DMS53 treated with DMSO at 0.1 percent for 48 hours (cell line): ENCODE results near the gene SIVA1.

Experiments
- DNase-seq: peaks from one replicate; lab custom pipeline; 2025; ENCODE audit not compliant: unreplicated experiment; lab: John Stamatoyannopoulos, UW

SIVA1 gene

DNA sequence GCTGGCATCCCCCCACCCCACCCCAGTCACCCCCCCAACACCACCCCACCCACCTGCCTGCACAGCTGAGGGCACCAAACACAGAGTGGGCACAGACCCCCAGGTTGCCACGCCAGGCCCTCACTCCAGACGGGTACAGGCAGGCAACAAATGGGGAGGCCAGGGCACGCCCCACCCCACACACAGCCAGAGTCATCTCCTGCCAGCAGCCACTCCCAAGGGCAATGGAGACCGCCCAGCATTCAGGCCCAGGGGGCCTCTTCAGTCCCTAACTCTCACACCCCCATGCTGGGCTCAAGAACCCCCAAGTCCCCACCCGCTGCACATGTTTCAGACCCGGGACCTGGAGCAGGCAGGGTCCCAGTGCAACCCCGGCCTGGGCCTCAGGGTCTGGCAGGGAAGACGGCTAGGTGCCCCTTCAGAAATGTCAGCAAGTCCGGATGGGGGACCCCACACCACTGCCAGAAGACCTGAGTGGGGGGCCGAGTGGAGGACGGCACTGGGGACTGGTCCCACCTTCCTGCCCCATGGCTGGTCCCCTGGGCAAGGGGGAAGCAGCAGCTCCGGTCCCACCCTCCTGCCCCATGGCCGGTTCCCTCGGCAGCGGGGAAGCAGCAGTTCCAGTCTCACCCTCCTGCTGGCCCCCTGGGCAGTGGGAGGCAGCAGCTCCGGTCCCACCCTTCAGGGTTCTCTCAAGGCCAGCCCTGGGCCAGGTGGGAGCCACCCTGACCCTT, 30.7 kb downstream of the SIVA1 start:
- DNase-seq, result no peak

DNA sequence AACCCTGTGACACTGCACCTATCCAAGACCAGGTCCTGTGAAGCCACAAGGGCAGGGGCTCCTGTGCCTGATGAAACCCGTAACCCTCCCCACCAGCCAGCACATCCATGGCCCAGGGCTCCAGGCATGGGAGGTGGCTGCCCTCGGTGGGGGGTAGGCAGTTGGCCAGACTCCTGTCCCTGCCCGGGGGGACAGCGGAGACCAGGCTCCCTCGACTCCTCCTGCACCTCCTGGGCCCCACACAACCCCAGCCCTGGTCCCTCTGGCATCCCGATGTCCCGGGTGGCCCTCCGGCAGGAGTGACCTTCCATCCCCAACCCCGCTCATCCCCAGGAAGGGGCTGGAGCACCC, 31.2 kb downstream of the SIVA1 start:
- no peak for DNase-seq

DNA sequence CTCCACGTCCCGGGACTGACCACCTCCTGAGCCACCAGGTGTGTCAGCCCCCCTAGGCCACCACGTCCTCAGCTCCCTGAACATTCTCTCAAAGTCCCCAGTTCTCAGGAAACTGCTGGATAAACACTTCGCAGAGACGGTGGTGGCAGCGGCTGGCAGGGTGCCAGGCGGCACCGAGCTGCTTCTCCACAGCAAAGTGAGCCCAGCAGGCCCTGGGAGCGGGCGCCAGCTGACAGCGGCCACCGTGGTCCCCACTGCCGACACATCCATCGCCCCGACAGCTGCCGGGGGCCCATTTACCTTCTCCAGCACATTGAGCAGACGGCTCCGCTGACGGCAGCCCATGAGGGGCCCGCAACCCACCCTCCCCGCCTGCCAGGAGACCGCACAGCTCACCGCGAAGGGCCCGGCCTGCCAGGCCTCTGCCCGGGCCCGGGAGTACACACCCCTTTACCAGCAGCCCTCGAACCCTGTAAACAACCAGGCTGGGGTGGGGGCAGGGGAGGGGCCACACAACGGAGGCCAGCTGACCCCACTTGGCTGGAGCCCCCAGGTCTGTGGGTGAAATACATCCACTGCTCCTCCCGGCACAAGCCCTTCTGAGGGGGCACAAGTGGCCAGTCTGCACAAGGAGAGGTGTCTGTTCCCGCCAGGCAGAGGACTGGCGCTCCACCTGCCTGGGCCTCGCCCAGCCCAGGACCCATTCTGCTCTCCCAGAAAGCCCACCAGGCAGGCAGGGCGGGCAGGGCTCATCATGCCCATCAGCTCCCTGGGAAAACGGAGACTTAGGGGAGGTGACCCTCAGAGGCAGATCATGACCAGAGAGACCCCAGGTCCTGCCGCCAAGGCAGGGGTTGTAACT, 32.1 kb downstream of the SIVA1 start:
- DNase-seq, result no peak

GRCh38 chr14:104785708-104786080, 32.7 kb downstream of the SIVA1 start:
- no peak for DNase-seq

DNA sequence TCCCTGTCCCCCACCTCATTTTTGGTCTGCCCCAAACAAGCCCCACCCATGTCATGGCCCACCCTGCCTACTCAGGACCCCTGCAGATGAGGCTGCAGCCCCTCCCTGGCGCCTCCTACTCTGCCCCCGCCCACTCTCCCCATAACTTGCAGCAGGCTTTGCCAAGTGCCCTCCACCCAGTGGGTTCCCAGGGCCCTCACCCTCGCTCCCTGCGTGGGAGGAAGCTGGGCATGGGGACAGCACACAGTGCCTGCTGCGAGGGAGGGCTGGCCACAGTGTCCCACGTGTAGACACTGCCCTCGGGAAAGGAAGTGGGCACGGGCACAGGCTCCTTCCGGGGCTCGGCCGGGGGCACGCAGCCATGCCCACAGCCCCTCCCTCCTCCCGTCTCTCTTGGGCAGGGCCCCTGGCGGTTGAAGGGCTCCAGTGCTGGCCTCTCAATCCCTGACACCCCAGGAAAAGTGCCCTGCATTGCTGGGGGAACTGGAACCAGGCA, 33.2 kb downstream of the SIVA1 start:
- no peak for DNase-seq

DNA sequence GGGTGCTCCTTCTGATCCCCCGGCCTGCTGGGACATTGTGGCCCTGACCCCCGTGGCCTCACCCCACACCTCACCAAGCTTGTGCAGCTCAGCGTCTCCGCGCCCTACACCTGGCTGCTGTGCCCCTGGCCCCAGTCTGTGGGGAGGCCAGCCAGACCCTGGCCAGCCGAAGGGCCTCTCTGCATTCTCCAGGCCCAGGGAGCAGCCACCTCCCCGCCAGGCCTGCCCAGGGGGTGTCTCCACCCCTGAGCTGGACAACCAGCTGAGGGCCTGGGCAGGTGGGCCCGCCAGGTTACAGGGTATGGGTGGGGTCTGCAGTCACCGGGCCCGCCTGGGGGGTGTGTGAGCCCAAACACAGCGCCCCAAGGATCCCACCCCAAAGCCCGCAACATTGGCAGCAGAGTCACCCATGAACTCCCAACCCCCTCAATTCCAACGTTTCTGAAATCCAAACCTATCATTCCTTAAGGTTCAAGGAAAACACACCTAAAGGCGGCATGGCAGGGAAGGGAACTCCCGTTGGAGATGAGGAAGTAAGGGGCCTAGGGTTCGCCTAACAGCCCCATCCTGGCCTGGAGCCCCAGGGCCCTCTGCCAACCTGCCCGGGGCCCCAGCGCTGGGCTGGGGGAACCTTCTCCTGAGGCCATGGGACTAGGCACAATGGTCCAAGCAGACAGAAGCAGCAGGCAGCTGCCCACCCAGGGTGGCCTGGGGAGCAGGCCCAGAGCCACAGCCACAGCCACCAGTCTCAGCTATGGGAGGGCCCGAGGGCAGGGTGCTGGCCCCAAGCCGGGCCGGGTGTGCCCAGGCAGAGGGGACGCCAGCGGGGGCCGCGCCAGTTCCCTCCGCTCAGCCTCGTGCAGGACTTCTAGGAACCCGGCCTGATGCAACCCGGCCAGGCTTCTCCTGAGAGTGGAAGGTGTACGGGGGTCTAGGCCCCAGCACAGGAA, 34.1 kb downstream of the SIVA1 start:
- no peak for DNase-seq

DNA sequence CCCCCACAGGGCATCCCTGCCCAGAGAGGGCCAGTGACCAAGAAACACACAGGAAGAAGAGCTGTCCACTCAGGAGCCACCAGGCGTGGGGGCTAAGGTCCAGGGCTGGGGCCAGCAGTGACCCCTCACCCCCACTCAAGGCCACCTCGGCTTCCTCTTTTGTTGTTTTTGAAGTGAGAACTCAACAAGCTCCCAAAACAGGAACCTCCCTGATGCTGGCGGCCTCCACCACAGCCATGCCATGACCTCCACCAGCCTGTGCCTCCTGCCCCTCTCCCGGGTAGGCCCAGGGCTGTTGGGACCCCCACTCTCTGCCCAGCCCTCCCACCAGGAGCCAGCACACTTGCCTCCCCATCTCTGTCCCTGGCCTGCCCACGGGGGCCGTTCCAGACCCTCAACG, 34.8 kb downstream of the SIVA1 start:
- DNase-seq, result no peak

GRCh38 chr14:104788161-104788818, 35.3 kb downstream of the SIVA1 start:
- DNase-seq, result no peak

GRCh38 chr14:104788873-104789663, 36.1 kb downstream of the SIVA1 start:
- DNase-seq, result no peak

DNA sequence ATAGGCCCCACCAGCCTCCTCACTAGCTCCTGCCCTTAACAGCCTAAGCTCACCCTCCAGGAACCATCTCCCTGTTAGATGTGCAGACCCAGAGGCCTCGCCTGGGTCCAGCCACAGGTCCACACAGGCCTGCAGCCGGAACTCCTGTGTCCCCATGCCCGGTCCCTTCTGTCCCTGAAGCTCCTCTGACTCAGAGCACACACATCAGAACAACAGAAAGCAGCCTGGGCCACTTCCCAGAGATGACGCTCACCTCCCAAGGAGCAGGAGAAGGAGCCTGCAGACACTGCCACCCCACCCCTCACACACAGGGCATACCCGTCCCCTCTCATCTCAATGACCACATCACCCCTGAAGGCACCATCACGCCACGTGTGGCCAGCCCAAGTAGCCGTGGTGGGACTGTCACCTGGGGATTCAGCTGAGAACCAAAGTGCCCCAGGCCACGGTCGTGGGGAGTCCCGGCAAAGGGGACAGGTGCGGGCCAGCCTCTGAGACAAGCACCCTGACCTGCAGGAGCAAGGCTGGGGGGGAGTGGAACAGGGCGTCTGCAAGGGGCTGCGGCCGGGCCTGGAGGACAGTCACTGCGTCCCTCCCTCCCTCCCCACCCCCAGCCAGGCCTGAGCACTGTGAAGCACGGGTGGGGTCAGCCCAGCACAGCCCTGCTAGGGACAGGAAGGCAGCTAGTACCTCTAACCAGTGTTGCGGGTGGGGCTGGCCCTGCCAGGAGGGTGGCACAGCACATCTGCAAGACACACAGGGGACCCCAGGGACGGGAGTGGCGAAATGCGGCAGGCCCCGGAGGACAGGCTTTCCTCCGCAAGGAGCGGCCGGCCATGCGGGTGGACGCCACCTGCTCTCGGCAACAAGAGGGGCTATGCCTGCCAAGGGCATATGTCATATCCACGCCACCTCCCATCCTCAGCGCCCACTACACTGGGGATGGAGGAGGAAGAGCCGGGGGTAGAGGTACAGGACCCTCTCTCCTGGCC, 37.1 kb downstream of the SIVA1 start:
- no peak for DNase-seq

DNA sequence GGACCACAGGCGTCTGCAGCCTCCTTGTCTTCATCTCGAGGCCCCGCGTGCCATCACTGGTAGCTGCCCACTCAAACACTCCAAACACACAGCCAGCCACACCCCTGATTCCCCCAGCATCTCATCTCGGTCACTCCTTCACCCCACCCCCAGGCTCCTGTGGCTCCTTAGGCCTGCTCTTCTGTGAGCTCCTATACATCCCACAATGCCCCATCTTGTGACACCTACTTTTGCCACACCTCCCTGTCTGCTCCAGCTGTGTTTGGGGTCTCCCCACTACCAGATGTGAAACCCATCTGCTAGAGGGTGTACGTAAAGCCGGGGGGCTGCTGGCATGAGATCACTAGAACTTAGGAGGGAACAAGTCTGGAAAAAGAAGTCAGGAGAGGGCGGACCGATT, 38.5 kb downstream of the SIVA1 start:
- no peak for DNase-seq

DNA sequence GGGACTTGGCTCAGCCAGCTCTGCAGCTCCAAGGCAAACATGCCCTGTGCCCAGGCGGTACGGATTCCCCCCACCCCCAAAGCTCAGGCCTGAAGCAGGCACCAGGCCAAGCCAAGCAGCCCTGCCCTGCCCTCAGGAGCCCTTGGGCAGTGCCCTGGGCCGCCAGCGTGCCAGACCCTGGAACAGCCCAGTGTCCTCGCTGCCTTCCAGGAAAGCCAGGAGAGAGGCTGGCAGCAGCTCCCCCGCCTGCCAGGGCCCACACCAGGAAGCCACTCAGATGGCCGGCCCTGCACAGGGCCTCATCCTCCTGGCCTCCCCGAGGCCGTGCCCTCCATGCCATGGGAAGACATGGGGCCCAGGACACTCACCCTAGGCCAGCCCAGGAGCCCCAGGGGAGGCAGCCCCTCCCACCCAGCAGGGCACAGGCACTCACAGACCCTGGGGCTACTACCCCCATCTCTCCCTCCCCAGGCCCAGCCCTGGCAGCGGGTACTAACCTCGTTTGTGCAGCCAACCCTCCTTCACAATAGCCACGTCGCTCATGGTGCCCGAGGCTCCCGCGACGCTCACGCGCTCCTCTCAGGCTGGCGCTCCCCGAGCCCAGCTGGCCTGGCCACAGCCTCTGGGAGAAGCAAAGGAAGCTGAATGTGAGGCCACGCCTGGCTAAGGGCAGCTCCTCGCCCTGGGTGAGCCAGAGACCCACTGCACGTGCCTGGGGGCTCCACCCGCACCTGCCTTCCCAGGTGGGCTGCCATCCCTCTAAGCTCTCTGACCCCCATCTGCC, 39.3 kb downstream of the SIVA1 start:
- DNase-seq, result no peak

GRCh38 chr14:104792945-104793702, 40.2 kb downstream of the SIVA1 start:
- no peak for DNase-seq

- DNase-seq, result no peak
These were observed 40.7 kb downstream of the SIVA1 start for GRCh38 chr14:104793703-104793959.

GRCh38 chr14:104794099-104794498, 41.2 kb downstream of the SIVA1 start:
- DNase-seq, result no peak

DNA sequence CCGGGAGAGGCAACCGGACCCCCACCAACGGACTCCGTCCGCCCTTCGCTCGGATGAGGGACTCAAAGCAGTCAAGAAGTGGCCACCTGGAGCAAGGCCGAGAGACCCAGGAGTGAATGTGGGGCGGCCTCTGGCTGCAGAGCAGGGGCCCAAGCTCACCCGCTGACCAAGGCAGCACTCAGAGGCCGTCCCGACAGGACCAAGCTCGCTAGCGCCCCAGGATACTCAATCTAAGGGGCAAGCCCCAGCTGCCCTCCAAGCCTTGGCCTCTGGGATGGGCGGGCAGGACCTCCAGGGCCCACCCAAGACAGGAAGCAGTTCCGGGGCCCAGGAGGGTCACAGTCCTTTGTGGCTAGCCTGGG, 41.7 kb downstream of the SIVA1 start:
- DNase-seq, result no peak

GRCh38 chr14:104794993-104795780, 42.2 kb downstream of the SIVA1 start, which contains the start of gene AKT1:
Gene AKT1, minus strand, starts transcription at chr14:104795748. Its CDS starts 3,105 bp downstream, at chr14:104792643.
- no peak for DNase-seq
